ENCODE measurements around the gene CEP55.
"Not testable (repeated sequence)": the region's sequence is repeated elsewhere in the genome, so short reads cannot be mapped to it uniquely, and the experiment has no call there.

The CEP55 gene

DNA sequence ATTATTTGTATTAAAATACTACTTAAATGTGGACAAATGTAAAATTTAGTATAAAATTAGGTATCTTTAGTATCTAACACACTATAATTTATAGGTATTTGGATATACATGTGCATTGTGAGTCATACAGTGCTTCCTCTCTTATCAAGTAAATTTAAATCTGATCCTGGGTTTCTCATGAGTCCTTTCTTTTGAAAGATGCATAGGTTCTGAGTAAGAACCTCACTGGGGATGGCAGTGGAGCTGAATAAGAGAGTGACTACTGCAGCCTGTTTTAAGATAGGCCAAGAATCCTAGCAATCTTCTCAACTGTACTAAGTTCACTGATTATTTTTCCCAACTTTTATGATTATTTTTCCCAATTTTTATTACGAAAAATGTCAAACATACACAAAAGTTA, 16.2 kb downstream of the CEP55 start:
- no peak for TF ChIP-seq POLR2A (IDR thresholded peaks at IDR 0.05; ENCODE audit: low read depth, low read length)
- FAIRE-seq (no peak), DNase-seq (ENCODE audit: insufficient read length, low spot score) (no peak)

DNA sequence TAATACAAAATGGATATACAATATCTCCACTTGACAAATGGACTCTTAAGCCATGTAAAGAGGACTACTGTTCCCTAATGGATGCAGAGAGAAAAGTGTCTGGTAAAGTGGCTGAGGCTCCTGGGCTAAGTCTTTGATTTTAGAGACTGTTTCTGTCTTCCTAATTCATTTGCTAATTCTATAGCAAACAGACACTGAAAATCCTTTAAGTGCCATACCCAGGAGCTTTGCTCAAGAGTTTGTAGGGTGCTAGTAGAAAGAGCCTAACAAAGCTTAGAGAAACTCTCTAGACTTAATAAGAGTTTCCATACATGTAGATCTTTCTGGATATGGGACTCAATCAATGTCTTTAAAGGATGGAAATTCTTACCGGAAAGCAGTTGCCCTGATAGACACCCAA, 16.7 kb downstream of the CEP55 start:
- no peak for DNase-seq (ENCODE audit: insufficient read length, low spot score)
- TF ChIP-seq POLR2A (IDR thresholded peaks at IDR 0.05; ENCODE audit: low read depth, low read length): no peak
- FAIRE-seq: no peak

- no peak for DNase-seq (ENCODE audit: insufficient read length, low spot score)
- no peak for TF ChIP-seq POLR2A (IDR thresholded peaks at IDR 0.05; ENCODE audit: low read depth, low read length)
- no peak for FAIRE-seq
Observed at GRCh38 chr10:93514521-93514920, 18.1 kb downstream of the CEP55 start.

DNA sequence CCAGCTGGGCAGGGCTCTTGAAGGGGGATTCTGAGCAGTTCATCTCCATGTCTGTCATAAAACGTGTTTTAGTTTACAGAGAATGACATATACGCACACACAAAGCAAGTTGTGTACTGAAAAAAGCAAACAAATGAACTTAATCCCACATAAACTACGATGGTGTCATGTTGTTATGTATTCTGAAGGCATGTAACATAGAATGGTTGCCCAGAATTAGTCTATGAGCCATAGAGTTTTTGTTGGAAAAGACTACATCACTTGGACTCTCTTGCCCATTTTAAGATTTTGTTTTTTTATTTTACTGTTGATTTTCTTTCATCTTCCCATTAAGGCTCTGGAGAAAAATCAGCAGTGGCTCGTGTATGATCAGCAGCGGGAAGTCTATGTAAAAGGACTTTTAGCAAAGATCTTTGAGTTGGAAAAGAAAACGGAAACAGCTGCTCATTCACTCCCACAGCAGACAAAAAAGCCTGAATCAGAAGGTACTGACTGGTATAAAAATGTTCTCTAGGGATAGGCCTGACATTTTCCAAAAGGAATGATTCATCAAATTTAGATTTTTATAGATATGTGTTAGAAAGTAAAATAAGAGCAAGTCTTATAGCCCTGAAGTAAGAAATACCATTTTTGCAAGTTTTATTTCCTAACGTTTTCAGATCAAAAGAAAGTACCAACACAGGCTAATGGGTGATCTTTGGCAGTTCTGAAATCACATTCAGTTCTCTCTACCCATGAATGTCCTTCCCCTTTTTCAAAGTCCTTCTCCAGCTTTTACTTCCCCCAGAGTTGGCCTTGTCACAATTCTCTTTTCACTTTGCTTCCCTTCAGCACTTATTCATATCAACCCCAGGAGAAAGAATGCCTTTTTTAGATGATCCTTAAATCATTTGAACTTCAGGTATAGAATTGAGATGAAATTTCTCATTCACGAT, 18.9 kb downstream of the CEP55 start:
- DNase-seq (ENCODE audit: insufficient read length, low spot score): no peak
- TF ChIP-seq POLR2A (IDR thresholded peaks at IDR 0.05; ENCODE audit: low read depth, low read length): no peak
- FAIRE-seq: peak; percentile 62

DNA sequence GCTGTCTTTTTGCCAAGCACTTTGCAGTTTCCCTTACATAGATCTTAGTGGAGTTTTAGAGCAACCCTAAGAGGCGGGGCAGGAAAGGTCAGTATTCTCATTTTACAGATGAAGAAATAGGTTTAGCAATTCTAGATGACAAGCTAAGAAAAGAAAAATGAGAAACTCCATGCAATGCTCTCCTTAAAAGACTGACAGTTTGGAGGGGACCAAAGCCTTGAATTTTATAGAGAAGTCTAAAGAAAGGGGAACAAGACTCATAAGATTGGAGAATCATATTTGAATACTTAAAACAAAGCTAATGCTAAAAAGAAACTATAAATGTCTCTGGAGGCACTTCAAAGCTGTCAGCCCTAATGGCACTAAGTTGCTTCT, 19.6 kb downstream of the CEP55 start:
- no peak for FAIRE-seq
- TF ChIP-seq POLR2A (IDR thresholded peaks at IDR 0.05; ENCODE audit: low read depth, low read length): no peak
- no peak for DNase-seq (ENCODE audit: insufficient read length, low spot score)

DNA sequence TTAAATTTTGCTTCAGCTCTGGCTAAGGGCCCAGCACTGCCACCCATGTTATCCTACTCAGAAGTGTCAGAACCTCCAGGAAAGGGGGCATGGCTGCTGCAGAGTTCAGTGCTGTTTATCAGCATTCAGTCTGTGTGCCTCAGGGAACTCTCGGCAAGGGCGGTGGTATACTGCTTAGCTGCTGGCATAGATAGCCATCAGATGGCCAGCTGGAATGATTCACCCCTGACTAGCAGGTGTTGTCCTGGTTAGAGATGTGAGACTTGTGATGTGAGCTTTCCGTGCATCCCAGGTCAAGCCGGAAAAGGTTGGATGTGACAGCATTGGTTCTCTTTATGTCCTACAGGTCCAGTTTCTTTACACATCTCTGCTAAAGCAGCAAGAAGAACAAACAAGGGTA, 22.1 kb downstream of the CEP55 start:
- DNase-seq (ENCODE audit: insufficient read length, low spot score): no peak
- TF ChIP-seq POLR2A (IDR thresholded peaks at IDR 0.05; ENCODE audit: low read depth, low read length): no peak
- FAIRE-seq: peak; percentile 6

- DNase-seq (ENCODE audit: insufficient read length, low spot score) (no peak), FAIRE-seq (no peak)
- TF ChIP-seq POLR2A (IDR thresholded peaks at IDR 0.05; ENCODE audit: low read depth, low read length): no peak
Observed at GRCh38 chr10:93535293-93535692, 38.9 kb downstream of the CEP55 start.

DNA sequence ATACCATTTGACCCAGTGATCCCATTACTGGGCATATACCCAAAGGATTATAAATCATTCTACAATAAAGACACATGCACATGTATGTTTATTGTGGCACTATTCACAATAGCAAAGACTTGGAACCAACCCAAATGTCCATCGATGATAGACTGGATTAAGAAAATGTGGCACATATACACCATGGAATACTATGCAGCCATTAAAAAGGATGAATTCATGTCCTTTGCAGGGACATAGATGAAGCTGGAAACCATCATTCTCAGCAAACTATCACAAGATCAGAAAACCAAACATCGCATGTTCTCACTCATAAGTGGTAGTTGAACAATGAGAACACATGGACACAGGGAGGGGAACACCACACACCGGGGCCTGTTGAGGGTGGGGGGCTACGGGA, 44.5 kb downstream of the CEP55 start:
- not testable (repeated sequence) for DNase-seq (ENCODE audit: insufficient read length, low spot score); FAIRE-seq

DNA sequence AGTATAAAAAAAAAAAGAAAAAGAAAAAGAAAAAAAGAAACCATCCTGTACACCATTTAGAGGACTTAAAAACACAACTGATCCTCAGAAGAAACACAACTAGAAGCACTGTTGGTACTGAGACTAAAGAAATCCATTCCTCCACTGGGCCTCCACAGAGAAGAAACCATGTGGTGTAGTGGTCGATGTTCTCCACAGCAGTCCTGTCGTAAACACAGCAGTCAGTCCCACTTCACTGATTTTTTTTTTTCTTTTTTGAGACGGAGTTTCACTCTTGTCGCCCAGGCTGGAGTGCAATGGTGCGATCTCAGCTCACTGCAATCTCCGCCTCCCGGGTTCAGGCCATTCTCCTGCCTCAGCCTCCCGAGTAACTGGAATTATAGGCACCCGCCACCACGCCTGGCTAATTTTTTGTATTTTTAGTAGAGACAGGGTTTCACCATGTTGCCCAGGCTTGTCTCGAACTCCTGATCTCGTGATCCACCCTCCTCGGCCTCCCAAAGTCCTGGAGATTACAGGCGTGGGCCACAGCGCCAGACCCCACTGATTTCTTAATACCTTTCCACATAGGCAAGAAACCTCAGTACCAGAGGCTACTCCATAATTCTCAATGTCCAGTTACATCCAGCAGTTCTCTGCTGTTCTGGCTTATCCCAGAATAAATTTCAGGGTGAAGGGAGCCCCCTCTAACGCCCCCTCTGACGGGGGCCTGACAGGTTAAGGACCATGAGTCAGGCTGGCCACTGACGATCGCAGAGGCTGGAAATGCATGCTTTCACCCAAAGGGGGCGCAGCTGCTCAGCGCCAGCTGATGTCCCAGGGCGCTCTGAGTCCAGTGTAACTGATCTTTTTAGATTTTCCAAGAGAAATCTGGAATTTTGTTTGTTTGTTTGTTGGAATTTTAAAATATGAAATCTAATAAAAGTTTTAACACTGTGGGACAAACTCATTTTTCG, 45.3 kb downstream of the CEP55 start:
- DNase-seq (ENCODE audit: insufficient read length, low spot score): peak; percentile 58
- TF ChIP-seq POLR2A (IDR thresholded peaks at IDR 0.05; ENCODE audit: low read depth, low read length): no peak
- no peak for FAIRE-seq

GRCh38 chr10:93542358-93542791, 46.0 kb downstream of the CEP55 start:
- DNase-seq (ENCODE audit: insufficient read length, low spot score) (peak; percentile 51), FAIRE-seq (peak; percentile 80)
- TF ChIP-seq POLR2A (IDR thresholded peaks at IDR 0.05; ENCODE audit: low read depth, low read length): no peak

GRCh38 chr10:93546995-93547394, 50.6 kb downstream of the CEP55 start:
- not testable (repeated sequence) for FAIRE-seq

DNA sequence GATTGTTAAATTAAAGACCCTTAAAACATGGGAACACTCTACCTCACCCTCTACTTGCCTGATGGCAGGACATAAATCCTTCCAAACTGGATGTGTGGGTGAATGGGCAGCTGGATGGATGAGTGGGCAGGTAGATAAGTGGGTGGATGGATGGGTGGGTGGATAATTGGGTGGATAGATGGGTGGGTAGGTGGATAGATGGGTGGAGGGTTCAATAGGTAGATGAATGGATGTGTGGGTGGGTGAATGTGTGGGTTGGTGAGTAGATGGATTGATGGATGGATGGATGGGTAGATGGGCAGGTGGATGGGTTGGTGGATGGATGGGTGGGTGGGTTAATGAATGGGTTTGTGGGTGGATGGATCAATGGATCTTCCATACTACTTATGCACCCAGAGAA, 51.1 kb downstream of the CEP55 start:
- FAIRE-seq: no peak
- no peak for TF ChIP-seq POLR2A (IDR thresholded peaks at IDR 0.05; ENCODE audit: low read depth, low read length)

More at GRCh38 chr10:93546995-93547394, 50.6 kb downstream of the CEP55 start:
- not testable (repeated sequence) for DNase-seq (ENCODE audit: insufficient read length, low spot score)

DNA sequence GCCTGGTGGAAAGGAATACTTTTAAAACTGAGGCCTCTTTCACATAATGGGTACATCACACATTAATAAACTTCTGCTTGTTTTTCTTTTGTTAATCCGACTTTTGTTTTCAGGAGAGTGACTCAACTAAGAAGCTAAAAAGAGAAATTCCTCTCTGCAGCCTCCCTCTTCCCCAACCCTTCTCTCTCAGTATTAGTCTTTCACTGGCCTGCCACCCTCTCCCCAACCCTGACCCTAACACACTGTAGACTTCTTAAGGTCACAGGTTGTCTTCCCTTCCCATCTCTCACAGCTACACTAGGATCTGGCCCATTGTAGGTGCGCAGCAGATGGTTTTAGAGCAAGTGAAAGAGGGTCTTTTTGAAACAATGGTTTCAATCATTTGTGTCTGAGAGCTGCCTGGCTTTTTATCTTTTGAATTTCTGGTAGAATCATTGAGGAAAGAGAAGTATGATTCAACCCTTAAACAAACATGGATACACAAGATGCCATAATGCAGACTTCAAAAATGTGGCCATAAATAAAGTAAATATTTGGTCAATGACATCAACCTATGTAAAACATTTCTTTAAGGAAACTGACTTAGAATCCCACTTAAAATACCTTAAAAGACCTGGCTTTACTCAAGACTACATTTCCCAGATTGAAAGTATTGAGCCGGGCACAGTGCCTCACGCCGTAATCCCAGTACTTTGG, 52.1 kb downstream of the CEP55 start:
- DNase-seq (ENCODE audit: insufficient read length, low spot score) (no peak), FAIRE-seq (no peak)
- no peak for TF ChIP-seq POLR2A (IDR thresholded peaks at IDR 0.05; ENCODE audit: low read depth, low read length)

More for the DNA sequence above, 51.1 kb downstream of the CEP55 start:
- DNase-seq (ENCODE audit: insufficient read length, low spot score): no peak

DNA sequence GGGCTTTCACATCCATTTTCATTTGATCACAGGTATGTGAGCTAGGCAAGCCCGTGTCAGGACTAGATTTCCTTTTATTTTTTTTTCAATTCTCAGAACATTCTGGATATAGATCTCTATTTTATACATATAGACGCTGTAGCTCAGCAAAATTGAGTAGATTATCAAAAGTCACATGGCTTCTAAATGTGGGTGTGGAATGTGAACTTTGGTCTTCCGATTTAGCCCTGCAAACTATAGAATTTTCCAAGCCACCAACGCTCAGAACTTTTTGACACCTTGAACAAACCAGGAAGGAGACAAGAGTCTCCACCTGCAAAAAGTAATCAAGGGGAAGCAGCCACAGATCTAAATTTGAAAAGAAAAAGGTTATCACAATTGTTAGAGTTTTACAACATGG, 54.2 kb downstream of the CEP55 start:
- no peak for TF ChIP-seq POLR2A (IDR thresholded peaks at IDR 0.05; ENCODE audit: low read depth, low read length)
- FAIRE-seq (no peak), DNase-seq (ENCODE audit: insufficient read length, low spot score) (no peak)
